Bronchial epithelial cell (primary cell): ENCODE data around the gene TMEM131. TPM values are rescaled to one million over a fixed set of nuclear protein-coding genes. Genes with fewer than 3 reads are reported as not detected.

Experiments used
- DNase-seq: peaks from one replicate; pipeline ENCODE4 v3.0.0-alpha.2; 2010; ENCODE audit warnings: low read depth
- FAIRE-seq: peaks from 2 replicates; lab custom pipeline; 2011; peaks lifted over from hg19 to GRCh38; lab: Jason Lieb, UNC
- H3K27me3 ChIP-seq: 2 replicates; pipeline ENCODE4 v1.5.1; 2011; ENCODE audit warnings: low read length; ENCODE audit not compliant: control insufficient read depth, insufficient read depth
- H3K36me3 ChIP-seq: 2 replicates; pipeline ENCODE4 v1.5.1; 2011; ENCODE audit warnings: low read length; ENCODE audit not compliant: control insufficient read depth, insufficient read depth
- H3K4me3 ChIP-seq: 2 replicates; pipeline ENCODE4 v1.5.1; 2011; ENCODE audit warnings: mild to moderate bottlenecking, low read depth, low read length, control low read depth
- total RNA-seq: library from RNA; depleted of rRNA; stranded (reverse); fragments of >200 nt; gene quantifications from 2 replicates; pipeline ENCODE4 v1.2.1, GENCODE V29; 2014
- TF ChIP-seq, protein P1 (sequence below): IDR thresholded peaks from 2 replicates; pipeline ENCODE4 v1.5.1; 2011; ENCODE audit warnings: mild to moderate bottlenecking, moderate library complexity, low read length, control low read depth, inconsistent platforms; ENCODE audit not compliant: insufficient read depth, severe bottlenecking

TMEM131 gene
- total RNA-seq, 1 donor from 2014 or later: 14.0 TPM

DNA sequence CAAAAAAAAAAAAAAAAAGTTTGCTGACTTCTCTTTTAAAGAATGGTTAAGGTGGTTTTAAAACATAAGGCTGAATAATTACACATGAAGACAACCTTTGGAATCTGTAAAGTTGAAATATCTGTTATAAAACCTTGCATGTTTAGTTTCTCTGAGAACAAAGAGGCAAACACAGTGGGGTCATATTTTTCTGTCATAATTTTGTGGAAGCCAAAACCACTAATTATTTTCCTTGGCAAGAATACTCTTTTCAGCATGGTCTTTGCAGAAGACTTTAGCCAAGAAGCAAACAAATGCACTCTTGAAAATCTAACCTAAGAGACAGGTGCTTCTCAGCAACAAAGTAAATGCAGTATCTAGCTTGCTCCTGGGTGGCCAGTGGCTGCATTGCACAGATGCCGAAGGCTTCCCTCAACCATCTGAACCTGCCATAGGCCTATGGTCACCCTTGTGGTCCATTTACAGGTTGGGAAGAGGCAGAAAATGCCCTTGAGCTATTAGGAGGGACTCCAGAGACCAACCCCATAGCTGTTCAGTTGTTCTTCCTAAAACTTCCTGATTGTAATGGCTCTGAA lies 237.5 kb downstream of the TMEM131 start:
- DNase-seq: no peak
- Histone ChIP-seq H3K27me3 (no peaks in the 10 kb centered on the region), H3K36me3 (peaks cover 17% of the 10 kb centered on the region), H3K4me3 (no peak overlapping the region)
- TF ChIP-seq, protein P1, sequence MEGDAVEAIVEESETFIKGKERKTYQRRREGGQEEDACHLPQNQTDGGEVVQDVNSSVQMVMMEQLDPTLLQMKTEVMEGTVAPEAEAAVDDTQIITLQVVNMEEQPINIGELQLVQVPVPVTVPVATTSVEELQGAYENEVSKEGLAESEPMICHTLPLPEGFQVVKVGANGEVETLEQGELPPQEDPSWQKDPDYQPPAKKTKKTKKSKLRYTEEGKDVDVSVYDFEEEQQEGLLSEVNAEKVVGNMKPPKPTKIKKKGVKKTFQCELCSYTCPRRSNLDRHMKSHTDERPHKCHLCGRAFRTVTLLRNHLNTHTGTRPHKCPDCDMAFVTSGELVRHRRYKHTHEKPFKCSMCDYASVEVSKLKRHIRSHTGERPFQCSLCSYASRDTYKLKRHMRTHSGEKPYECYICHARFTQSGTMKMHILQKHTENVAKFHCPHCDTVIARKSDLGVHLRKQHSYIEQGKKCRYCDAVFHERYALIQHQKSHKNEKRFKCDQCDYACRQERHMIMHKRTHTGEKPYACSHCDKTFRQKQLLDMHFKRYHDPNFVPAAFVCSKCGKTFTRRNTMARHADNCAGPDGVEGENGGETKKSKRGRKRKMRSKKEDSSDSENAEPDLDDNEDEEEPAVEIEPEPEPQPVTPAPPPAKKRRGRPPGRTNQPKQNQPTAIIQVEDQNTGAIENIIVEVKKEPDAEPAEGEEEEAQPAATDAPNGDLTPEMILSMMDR: no peak
- FAIRE-seq: no peak

DNA sequence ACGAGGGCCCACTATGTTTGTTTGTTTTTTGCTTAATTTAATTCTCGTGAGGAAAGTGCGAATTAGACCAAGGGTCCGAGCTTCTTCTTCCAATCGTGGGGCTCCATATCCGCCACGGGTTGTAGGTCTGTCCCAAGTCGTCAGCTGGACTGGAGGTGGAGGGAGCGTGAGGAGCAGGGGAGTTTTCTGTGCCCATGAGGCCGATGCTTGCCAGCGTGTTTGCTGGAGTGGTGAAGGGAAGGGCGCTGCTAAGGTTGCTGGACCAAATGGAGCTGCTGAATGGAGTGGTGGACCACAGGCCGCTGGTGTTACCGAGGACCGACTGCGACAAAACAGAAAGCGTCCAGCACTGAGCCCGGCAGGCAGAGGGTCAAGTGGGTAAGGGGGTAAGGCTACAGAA lies 238.7 kb downstream of the TMEM131 start:
- H3K4me3 ChIP-seq: no peak overlapping the region
- no peaks in the 10 kb centered on the region for H3K27me3 ChIP-seq
- FAIRE-seq: no peak
- no peak for DNase-seq
- TF ChIP-seq, protein P1: no peak
- H3K36me3 ChIP-seq: peaks cover 17% of the 10 kb centered on the region

DNA sequence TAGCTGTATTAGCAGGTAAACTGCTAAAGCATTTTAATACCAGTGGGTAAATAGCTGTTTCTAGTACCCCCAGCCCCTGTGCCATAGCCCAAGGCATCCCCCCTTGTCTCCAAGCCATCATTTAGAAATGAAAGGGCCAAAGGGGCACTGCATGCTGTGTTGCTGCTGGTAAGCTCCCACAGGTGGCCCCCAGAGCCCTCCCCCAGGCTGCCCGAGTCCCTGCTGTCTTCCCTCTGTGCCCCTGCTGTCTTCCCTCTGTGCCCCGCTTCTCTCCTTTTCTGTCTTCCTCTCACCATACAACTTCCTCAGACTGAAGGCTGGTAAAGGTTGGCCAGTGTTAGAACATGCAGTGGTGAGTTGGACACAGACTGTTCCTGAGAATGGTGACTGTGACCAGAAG lies 240.3 kb downstream of the TMEM131 start:
- no peak overlapping the region for H3K4me3 ChIP-seq
- H3K36me3 ChIP-seq: peaks cover 9% of the 10 kb centered on the region
- TF ChIP-seq, protein P1: no peak
- no peaks in the 10 kb centered on the region for H3K27me3 ChIP-seq
- no peak for FAIRE-seq
- no peak for DNase-seq

DNA sequence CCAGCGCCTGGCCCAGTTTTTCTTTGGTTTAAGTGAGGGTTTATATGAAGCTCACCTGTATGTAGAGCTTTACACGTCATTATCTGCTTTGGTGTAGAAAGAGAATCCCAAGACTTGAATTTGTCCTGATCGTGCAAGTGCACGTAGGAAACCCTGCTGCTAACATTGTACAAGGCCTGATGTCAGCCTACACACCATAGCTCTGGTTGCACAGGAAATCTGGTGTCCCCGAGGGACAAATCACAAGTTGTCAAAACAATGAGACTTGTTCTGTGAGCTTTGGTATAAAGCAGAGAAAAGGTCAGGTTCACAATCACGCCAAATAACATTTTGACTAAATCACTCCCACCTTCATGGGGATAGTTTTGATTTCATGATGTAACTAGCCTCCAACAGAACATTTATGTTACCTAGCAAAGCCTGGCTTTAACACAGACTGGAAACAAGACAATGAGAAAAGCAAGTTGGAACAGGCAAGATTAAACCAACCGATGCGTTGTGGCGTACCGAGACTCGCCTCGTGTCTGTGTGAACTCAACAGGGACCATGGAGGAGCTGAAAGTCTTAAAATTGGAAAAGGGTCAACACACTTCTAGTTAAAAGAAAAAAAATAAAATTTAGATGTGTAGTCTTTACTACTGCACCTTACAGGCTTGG lies 240.9 kb downstream of the TMEM131 start:
- TF ChIP-seq, protein P1: no peak
- FAIRE-seq: no peak
- H3K27me3 ChIP-seq: no peaks in the 10 kb centered on the region
- peak; percentile 85 for DNase-seq
- H3K36me3 ChIP-seq: peaks cover 8% of the 10 kb centered on the region
- H3K4me3 ChIP-seq: no peak overlapping the region

DNA sequence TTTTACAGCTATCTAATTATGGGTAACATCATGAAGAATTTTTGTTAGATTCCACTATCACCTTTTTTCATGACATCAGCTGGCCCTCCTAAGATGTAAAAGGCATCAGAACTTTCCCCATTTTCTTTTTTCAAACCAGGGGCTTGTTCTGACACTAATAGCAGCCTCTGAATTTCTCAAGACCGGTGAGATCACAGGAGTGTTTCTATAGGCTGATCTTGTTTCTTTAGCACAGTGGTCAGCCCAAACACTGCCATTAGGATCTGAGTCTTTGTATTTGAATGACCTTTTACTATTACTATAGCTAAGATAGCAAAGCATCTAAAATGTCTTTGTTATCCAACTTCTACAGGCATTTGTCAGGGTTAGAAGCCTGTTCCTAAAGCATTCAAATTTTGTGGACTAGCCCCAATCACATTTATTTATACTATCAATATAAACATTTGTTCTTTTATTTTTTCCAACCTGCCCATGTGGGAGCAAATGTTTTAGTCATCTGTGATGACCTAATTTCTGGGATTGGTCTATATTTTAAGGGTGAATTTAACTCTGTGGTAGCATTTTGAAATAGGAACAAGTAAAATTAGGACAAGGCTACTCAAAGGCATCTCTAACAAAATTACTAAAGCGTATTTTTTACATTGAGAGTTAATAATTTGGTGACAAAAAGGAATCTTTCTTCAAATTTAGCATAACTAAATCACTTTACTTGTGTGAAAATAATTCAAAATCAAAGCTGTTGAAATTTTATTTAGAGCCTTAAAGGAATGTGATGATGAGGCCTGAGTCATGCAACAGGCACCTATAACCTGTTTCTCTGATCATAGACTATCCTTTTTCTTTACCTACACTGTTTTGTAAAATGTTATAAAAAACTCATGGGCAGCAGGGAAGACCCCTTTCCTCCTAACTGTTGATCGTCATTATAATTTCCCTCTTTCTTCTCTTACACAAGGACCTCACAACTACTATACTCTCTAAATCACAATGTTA lies 243.1 kb downstream of the TMEM131 start:
- TF ChIP-seq, protein P1: no peak
- Histone ChIP-seq H3K4me3 (no peak overlapping the region), H3K36me3 (peaks cover 3% of the 10 kb centered on the region), H3K27me3 (no peaks in the 10 kb centered on the region)
- DNase-seq (peak; percentile 71), FAIRE-seq (no peak)
